Lung (tissue), 12 donors: ENCODE measurements around the gene CNTNAP2. TPM values are rescaled to one million over a fixed set of nuclear protein-coding genes. Genes with fewer than 3 reads are reported as not detected.

Experiments
- ATAC-seq: fragments of 200-7000 bp; cut with Tn5 transposase; one replicate; pipeline ENCODE4 v1.9.1; 2020; ENCODE audit warnings: moderate number of reproducible peaks; ENCODE audit not compliant: insufficient read depth, low FRiP score
- DNase-seq, 3 donors: peaks; one replicate each; pipeline ENCODE4 v3.0.0-alpha.2; 2013 to 2017
- H3K27ac ChIP-seq, 2 donors: one replicate each; pipeline ENCODE4 v1.5.1; 2013; ENCODE audit warnings: mild to moderate bottlenecking in 2 of 2, moderate library complexity in 2 of 2, control low read depth in 1 of 2, inconsistent platforms in 1 of 2, low read depth in 1 of 2, low read length in 1 of 2
- H3K27me3 ChIP-seq, 3 donors: one replicate each; pipeline ENCODE4 v1.5.1; 2013; ENCODE audit warnings: low read length in 2 of 3; ENCODE audit not compliant: control insufficient read depth in 3 of 3, insufficient read depth in 3 of 3
- H3K36me3 ChIP-seq, 4 donors: one replicate each; pipeline ENCODE4 v1.5.1; 2013; ENCODE audit warnings: low read length in 4 of 4, mild to moderate bottlenecking in 1 of 4, moderate library complexity in 1 of 4; ENCODE audit not compliant: control insufficient read depth in 4 of 4, insufficient read depth in 4 of 4
- H3K4me1 ChIP-seq, 5 donors: one replicate each; pipeline ENCODE4 v1.5.1; 2013; ENCODE audit warnings: low read length in 5 of 5, mild to moderate bottlenecking in 2 of 5, moderate library complexity in 1 of 5; ENCODE audit not compliant: control insufficient read depth in 5 of 5, insufficient read depth in 5 of 5
- H3K4me3 ChIP-seq: one replicate; pipeline ENCODE4 v1.5.1; 2013; ENCODE audit warnings: mild to moderate bottlenecking, control low read depth, moderate library complexity
- H3K9ac ChIP-seq, 2 donors: one replicate each; pipeline ENCODE4 v1.5.1; 2013; ENCODE audit warnings: low read length in 2 of 2, control low read depth in 1 of 2; ENCODE audit not compliant: insufficient read depth in 1 of 2
- H3K9me3 ChIP-seq, 4 donors: one replicate each; pipeline ENCODE4 v1.5.1; 2013; ENCODE audit warnings: low read length in 3 of 4, mild to moderate bottlenecking in 1 of 4, moderate library complexity in 1 of 4; ENCODE audit not compliant: control insufficient read depth in 4 of 4, insufficient read depth in 3 of 4
- WGBS, 2 donors: extraction: QIAGEN DNeasy Blood & Tissue Kit; methylation state at CpG; one replicate each; pipeline ENCODE4 v1.1.7; 2013; 5-methylcytosine and 5-hydroxymethylcytosine counted together
- polyA plus RNA-seq, 2 donors: library from polyadenylated mRNA; stranded (reverse); fragments of 200-250 nt; gene quantifications; one replicate each; pipeline ENCODE4 v1.2.1, GENCODE V29; 2013
- total RNA-seq, 2 donors: library from RNA; depleted of rRNA in 1 of 2; stranded (reverse); fragments of >200 nt in 1 of 2; gene quantifications; one replicate each; pipeline ENCODE4 v1.2.1, GENCODE V29; 2014 to 2021
- TF ChIP-seq, protein P1 (sequence below): IDR thresholded peaks from 2 replicates; pipeline ENCODE4 v1.5.1; 2012; ENCODE audit warnings: mild to moderate bottlenecking; ENCODE audit errors: control extremely low read depth, extremely low read depth
- donor health status: control.
- donor health status: control.
- donor health status: Bipolar disorder and iron deficiency.
- donor health status: healthy.
- donor health status: DM: yes; HTN: yes; CAD: no.

Gene CNTNAP2
- total and polyA plus RNA-seq, 4 donors = 0.18 to 45.3 (median 0.52) TPM

DNA sequence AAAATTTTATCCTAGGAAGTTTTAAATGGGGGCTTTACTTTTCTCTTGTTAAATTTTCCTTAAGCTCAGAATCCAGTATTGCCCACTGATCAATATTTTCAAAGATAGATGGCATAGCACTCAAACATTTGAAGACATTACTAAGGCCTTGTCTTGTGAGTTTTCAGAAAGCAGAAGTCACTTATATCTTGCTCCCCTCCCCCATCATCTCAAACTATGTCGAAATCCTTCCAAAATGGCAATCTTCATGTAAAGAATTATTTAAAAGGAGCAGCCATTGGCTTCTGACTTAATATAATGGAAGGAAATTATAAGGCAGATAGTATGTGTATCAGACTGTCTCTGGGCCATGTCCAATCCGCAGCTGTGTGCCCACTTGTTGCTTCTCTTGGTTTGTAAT, 1920.4 kb downstream of the CNTNAP2 start:
- Histone ChIP-seq H3K4me3 (no peak overlapping the region), H3K27ac (no peak overlapping the region), H3K9me3 (peaks cover 0 to 3% (median 1%) of the 10 kb centered on the region in 4 donors), H3K4me1 (no peaks in the 10 kb centered on the region), H3K27me3 (no peaks in the 10 kb centered on the region), H3K9ac (no peak overlapping the region), H3K36me3 (no peaks in the 10 kb centered on the region)
- no peak for ATAC-seq
- WGBS, 2 donors = 81 to 95% methylated on average over 2 of the region's 2 CpGs
- TF ChIP-seq, protein P1, sequence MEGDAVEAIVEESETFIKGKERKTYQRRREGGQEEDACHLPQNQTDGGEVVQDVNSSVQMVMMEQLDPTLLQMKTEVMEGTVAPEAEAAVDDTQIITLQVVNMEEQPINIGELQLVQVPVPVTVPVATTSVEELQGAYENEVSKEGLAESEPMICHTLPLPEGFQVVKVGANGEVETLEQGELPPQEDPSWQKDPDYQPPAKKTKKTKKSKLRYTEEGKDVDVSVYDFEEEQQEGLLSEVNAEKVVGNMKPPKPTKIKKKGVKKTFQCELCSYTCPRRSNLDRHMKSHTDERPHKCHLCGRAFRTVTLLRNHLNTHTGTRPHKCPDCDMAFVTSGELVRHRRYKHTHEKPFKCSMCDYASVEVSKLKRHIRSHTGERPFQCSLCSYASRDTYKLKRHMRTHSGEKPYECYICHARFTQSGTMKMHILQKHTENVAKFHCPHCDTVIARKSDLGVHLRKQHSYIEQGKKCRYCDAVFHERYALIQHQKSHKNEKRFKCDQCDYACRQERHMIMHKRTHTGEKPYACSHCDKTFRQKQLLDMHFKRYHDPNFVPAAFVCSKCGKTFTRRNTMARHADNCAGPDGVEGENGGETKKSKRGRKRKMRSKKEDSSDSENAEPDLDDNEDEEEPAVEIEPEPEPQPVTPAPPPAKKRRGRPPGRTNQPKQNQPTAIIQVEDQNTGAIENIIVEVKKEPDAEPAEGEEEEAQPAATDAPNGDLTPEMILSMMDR = no peak
- DNase-seq = no peak

DNA sequence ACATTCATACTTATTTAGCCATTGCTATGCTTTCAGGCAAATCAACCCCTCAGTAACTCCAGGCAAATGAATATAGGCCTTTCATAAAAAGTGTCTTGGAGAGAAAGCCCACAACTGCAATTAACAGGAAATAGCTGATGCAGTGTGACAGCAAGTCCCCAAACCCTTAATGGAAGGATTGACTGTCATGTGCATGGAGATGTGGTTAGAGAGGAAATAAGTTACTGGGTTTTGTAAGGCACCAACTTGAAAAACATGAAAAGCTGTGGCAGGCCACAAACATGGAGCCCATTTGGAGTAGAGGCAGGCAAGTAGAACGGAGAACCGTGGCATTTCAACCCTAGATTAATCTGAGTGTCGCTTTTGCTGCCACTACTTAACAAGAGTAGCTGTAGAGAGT, 1924.6 kb downstream of the CNTNAP2 start:
- H3K9me3 ChIP-seq = peaks cover 0 to 3% (median 0%) of the 10 kb centered on the region in 4 donors
- no peaks in the 10 kb centered on the region for H3K4me1 ChIP-seq
- H3K27ac ChIP-seq = no peak overlapping the region
- no peak overlapping the region for H3K4me3 ChIP-seq
- no peak for DNase-seq
- H3K36me3 ChIP-seq = no peaks in the 10 kb centered on the region
- ATAC-seq = no peak
- WGBS, 2 donors = 58 to 66% methylated on average over 3 of the region's 3 CpGs
- TF ChIP-seq, protein P1 = no peak
- no peaks in the 10 kb centered on the region for H3K27me3 ChIP-seq
- H3K9ac ChIP-seq = no peak overlapping the region

DNA sequence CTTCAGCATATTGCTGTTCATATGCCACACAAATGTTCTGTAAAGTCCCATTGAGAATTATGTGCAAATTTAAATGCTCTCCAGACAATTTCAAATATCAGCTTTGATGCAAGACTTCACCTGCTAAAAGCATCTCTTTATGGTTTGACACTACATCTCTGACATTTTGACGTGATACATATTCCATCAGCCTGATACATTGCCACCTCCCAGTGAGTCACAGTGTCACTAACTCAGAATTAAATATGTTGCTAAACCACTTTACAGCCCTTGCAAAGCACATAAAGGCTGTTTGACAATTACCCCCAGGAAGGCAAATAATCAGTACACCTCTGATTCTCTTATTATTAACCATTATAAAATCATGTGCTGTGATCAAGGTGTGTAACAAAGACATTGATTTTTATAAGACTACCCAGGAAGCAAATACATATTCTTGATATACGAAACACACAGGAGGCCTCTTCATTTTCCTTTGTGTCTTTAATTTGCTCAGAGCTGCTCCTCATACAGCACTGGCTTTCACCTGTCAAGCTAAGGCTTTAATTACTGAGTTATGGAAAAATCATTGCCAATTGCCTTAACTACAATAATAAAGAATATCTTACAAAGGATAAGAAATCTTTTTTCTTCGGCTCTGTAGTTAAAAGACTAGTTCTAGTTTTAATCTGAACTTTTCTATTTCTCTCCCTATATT, 1926.5 kb downstream of the CNTNAP2 start:
- Histone ChIP-seq H3K27me3 (no peaks in the 10 kb centered on the region), H3K27ac (no peak overlapping the region), H3K9me3 (peaks cover 0 to 3% (median 0%) of the 10 kb centered on the region in 4 donors), H3K36me3 (no peaks in the 10 kb centered on the region), H3K4me1 (no peaks in the 10 kb centered on the region), H3K9ac (no peak overlapping the region), H3K4me3 (no peak overlapping the region)
- no peak for DNase-seq
- 90 to 92% methylated on average over 3 of the region's 3 CpGs for WGBS, 2 donors
- ATAC-seq = no peak
- TF ChIP-seq, protein P1 = no peak

DNA sequence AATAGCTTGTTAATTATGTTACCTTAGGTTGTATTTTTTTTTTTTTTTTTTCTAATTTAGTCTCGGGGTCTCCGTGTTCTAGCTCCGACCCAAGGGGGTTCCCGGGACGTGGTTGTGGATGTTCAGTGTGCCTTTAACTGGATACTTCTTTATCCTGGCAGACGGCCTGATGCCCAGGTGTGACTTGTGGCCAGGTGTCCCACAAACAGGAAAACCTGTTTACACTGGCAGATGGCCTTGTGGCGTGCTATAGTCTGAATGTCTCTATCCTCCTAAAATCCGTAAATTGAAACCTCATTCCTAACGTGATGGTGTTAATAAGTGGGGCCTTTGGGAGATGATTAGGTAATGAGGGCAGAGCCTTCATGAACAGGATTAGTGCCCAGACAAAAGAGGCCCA, 1927.6 kb downstream of the CNTNAP2 start:
- Histone ChIP-seq H3K36me3 (no peaks in the 10 kb centered on the region), H3K4me3 (no peak overlapping the region), H3K27ac (no peak overlapping the region), H3K9ac (no peak overlapping the region), H3K27me3 (no peaks in the 10 kb centered on the region), H3K4me1 (no peaks in the 10 kb centered on the region), H3K9me3 (no peaks in the 10 kb centered on the region)
- TF ChIP-seq, protein P1 = no peak
- ATAC-seq (no peak), DNase-seq (no peak)
- WGBS, 2 donors = 91 to 92% methylated on average over 9 of the region's 9 CpGs
